GM23338 (cell line): Measurements from ENCODE around the gene FES. TPM values are rescaled to one million over a fixed set of nuclear protein-coding genes. Genes with fewer than 3 reads are reported as not detected.

Experiments
- ATAC-seq: fragments of 200-7000 bp; cut with Tn5 transposase; 3 replicates; pipeline ENCODE4 v1.9.1; 2020
- DNase-seq: peaks from one replicate; pipeline ENCODE4 v3.0.0-alpha.2; 2015; ENCODE audit warnings: low spot score
- H2AFZ ChIP-seq: fragments of 200-600 bp; sonication (generic); 2 replicates; pipeline ENCODE4 v1.8.0; 2016; ENCODE audit warnings: antibody characterized with exemption, mild to moderate bottlenecking, moderate library complexity
- H3F3A ChIP-seq: fragments of 200-600 bp; sonication (generic); replicated peaks from 2 replicates; pipeline ENCODE4 v1.8.0; 2017; ENCODE audit warnings: antibody characterized with exemption, mixed run types, low read depth
- H3K27ac ChIP-seq: fragments of 200-600 bp; sonication (generic); 2 replicates; pipeline ENCODE4 v1.6.1; 2016; ENCODE audit warnings: low read depth
- H3K27me3 ChIP-seq: fragments of 200-600 bp; sonication (generic); 2 replicates; pipeline ENCODE4 v1.8.0; 2016; ENCODE audit warnings: mild to moderate bottlenecking, mixed run types, moderate library complexity; ENCODE audit not compliant: insufficient read depth
- H3K36me3 ChIP-seq: fragments of 200-600 bp; sonication (generic); 2 replicates; pipeline ENCODE4 v1.8.0; 2016; ENCODE audit warnings: mild to moderate bottlenecking; ENCODE audit not compliant: insufficient read depth
- H3K4me1 ChIP-seq: fragments of 200-600 bp; sonication (generic); 2 replicates; pipeline ENCODE4 v1.8.0; 2016; ENCODE audit warnings: mild to moderate bottlenecking, moderate library complexity; ENCODE audit not compliant: insufficient read depth
- H3K4me2 ChIP-seq: fragments of 200-600 bp; sonication (generic); 2 replicates; pipeline ENCODE4 v1.7.1; 2017; ENCODE audit warnings: mixed run types
- H3K4me3 ChIP-seq: fragments of 200-600 bp; sonication (generic); 2 replicates; pipeline ENCODE4 v1.6.1; 2016; ENCODE audit warnings: mixed run types
- H3K79me2 ChIP-seq: fragments of 200-600 bp; sonication (generic); replicated peaks from 2 replicates; pipeline ENCODE4 v1.8.0; 2017; ENCODE audit warnings: mild to moderate bottlenecking; ENCODE audit not compliant: insufficient read depth
- H3K9me2 ChIP-seq: fragments of 200-600 bp; sonication (generic); 2 replicates; pipeline ENCODE4 v1.8.0; 2017; ENCODE audit not compliant: insufficient read depth
- H4K20me1 ChIP-seq: fragments of 200-600 bp; sonication (generic); replicated peaks from 2 replicates; pipeline ENCODE4 v1.8.0; 2017; ENCODE audit warnings: mild to moderate bottlenecking; ENCODE audit not compliant: insufficient read depth
- H3K27ac Mint-ChIP-seq: 2 replicates; pipeline ENCODE4 v1.8.0; 2020; ENCODE audit warnings: inconsistent platforms, mild to moderate bottlenecking, moderate library complexity, mixed read lengths
- H3K27me3 Mint-ChIP-seq: 3 replicates; pipeline ENCODE4 v1.8.0; 2022; ENCODE audit warnings: low read depth, mild to moderate bottlenecking, moderate library complexity, mixed read lengths, inconsistent platforms; ENCODE audit not compliant: insufficient read depth, poor library complexity
- H3K36me3 Mint-ChIP-seq: 3 replicates; pipeline ENCODE4 v1.8.0; 2021; ENCODE audit warnings: low read depth, mild to moderate bottlenecking, inconsistent platforms, moderate library complexity, mixed read lengths
- H3K4me1 Mint-ChIP-seq: 3 replicates; pipeline ENCODE4 v1.8.0; 2020; ENCODE audit warnings: mild to moderate bottlenecking, inconsistent platforms, mixed read lengths
- H3K4me3 Mint-ChIP-seq: 3 replicates; pipeline ENCODE4 v1.8.0; 2021; ENCODE audit warnings: moderate library complexity, mild to moderate bottlenecking, inconsistent platforms, mixed read lengths
- H3K9me3 Mint-ChIP-seq: 3 replicates; pipeline ENCODE4 v1.8.0; 2020; ENCODE audit warnings: moderate library complexity, mild to moderate bottlenecking, inconsistent platforms, mixed read lengths
- CREB1 ChIP-seq: fragments of 250-450 bp; sonication (Bioruptor Pico); IDR thresholded peaks from 2 replicates; pipeline ENCODE4 v1.5.0; 2020; ENCODE audit warnings: low read depth, mild to moderate bottlenecking, moderate library complexity
- CTCF ChIP-seq, 2 experiments: fragments of 200-600 bp in 1 of 2; sonication (generic) in 1 of 2; conservative IDR thresholded peaks; 2 replicates each; pipeline versions ENCODE4 v1.5.1 to v1.6.1; 2016 to 2017; ENCODE audit warnings: antibody characterized with exemption in 2 of 2, low read depth in 2 of 2, mild to moderate bottlenecking in 2 of 2, moderate library complexity in 1 of 2
- EZH2 ChIP-seq: fragments of 200-600 bp; sonication (generic); IDR thresholded peaks from one replicate; pipeline ENCODE4 v1.8.0; 2017; ENCODE audit warnings: antibody characterized with exemption, mild to moderate bottlenecking, low read depth; ENCODE audit not compliant: unreplicated experiment
- EZH2phosphoT487 ChIP-seq: fragments of 200-600 bp; sonication (generic); IDR thresholded peaks from one replicate; pipeline ENCODE4 v1.8.1; 2018; ENCODE audit warnings: antibody characterized with exemption; ENCODE audit not compliant: unreplicated experiment
- JUNB ChIP-seq: IDR thresholded peaks from one replicate; pipeline ENCODE4 v1.6.1; 2016; ENCODE audit warnings: antibody characterized with exemption; ENCODE audit not compliant: unreplicated experiment
- NANOG ChIP-seq: IDR thresholded peaks from 2 replicates; pipeline ENCODE4 v1.6.1; 2016; ENCODE audit warnings: antibody characterized with exemption, borderline replicate concordance
- POLR2AphosphoS5 ChIP-seq: IDR thresholded peaks from 2 replicates; pipeline ENCODE4 v1.6.1; 2016; ENCODE audit warnings: antibody characterized with exemption, low read depth
- STAT1 ChIP-seq: IDR thresholded peaks from one replicate; pipeline ENCODE4 v1.6.1; 2016; ENCODE audit warnings: antibody characterized with exemption; ENCODE audit not compliant: unreplicated experiment
- ZNF114 ChIP-seq: fragments of 250-450 bp; sonication (Bioruptor Pico); IDR thresholded peaks from 2 replicates; pipeline ENCODE4 v1.5.0; 2020; ENCODE audit warnings: mild to moderate bottlenecking, moderate library complexity
- ZNF331 ChIP-seq: fragments of 250-450 bp; sonication (Bioruptor Pico); IDR thresholded peaks from 2 replicates; pipeline ENCODE4 v1.5.0; 2020; ENCODE audit warnings: low read depth, mild to moderate bottlenecking, moderate library complexity
- ZNF462 ChIP-seq: fragments of 250-450 bp; sonication (Bioruptor Pico); IDR thresholded peaks from 2 replicates; pipeline ENCODE4 v1.5.0; 2020; ENCODE audit warnings: mild to moderate bottlenecking, moderate library complexity
- polyA plus RNA-seq: library from polyadenylated mRNA; unstranded; fragments of >200 nt; fragmentation: Nextera tagmentation; extraction: Ambion mirVana; gene quantifications from 2 replicates; pipeline ENCODE4 v1.2.1, GENCODE V29; 2016
- total RNA-seq: library from RNA; depleted of rRNA; stranded (reverse); fragments of >200 nt; shearing (Covaris generic); gene quantifications from 2 replicates; pipeline ENCODE4 v1.2.3, GENCODE V29; 2014
- TF ChIP-seq, protein P1 (sequence below): IDR thresholded peaks from one replicate; pipeline ENCODE4 v1.6.1; 2018; ENCODE audit warnings: antibody characterized with exemption; ENCODE audit not compliant: unreplicated experiment
- TF ChIP-seq, protein P2 (sequence below): IDR thresholded peaks from 2 replicates; pipeline ENCODE4 v1.6.1; 2016; ENCODE audit warnings: antibody characterized with exemption

Gene FES
- total and polyA plus RNA-seq, 2 experiments from 2014 or later, result 2.7 to 14.4 TPM

- H3K9me2 ChIP-seq, result no peaks in the 10 kb centered on the region
- Mint-ChIP-seq H3K27ac (no peak overlapping the region), H3K4me1 (peaks cover 50% of the 10 kb centered on the region), H3K36me3 (no peaks in the 10 kb centered on the region), H3K27me3 (peaks cover 21% of the 10 kb centered on the region), H3K9me3 (no peaks in the 10 kb centered on the region), H3K4me3 (no peak overlapping the region; the same call in 2 of the 3 replicates)
- H3K4me3 ChIP-seq, result no peak overlapping the region
- H3K4me1 ChIP-seq, result peaks cover 35% of the 10 kb centered on the region
- no peaks in the 10 kb centered on the region for H4K20me1 ChIP-seq
- H3K27me3 ChIP-seq, result no peaks in the 10 kb centered on the region
- no peaks in the 10 kb centered on the region for H3K79me2 ChIP-seq
- H3K36me3 ChIP-seq, result no peaks in the 10 kb centered on the region
- H3K27ac ChIP-seq, result no peak overlapping the region
- no peak overlapping the region for H3K4me2 ChIP-seq
- no peak overlapping the region for H2AFZ ChIP-seq
- DNase-seq (no peak), ATAC-seq (no peak)
- H3F3A ChIP-seq, result peaks cover 19% of the 10 kb centered on the region; the same call in 1 of the 2 replicates
- no peak for TF ChIP-seq POLR2AphosphoS5
- TF ChIP-seq CTCF (conservative IDR thresholded peaks at IDR 0.05; ENCODE audit: low read depth in 2 of 2), result no peak
- TF ChIP-seq ZNF331, result no peak
- TF ChIP-seq EZH2phosphoT487, result no peak
- no peak for TF ChIP-seq STAT1
- TF ChIP-seq EZH2, result no peak
- TF ChIP-seq JUNB, result no peak
- no peak for TF ChIP-seq NANOG
- TF ChIP-seq, protein P1, sequence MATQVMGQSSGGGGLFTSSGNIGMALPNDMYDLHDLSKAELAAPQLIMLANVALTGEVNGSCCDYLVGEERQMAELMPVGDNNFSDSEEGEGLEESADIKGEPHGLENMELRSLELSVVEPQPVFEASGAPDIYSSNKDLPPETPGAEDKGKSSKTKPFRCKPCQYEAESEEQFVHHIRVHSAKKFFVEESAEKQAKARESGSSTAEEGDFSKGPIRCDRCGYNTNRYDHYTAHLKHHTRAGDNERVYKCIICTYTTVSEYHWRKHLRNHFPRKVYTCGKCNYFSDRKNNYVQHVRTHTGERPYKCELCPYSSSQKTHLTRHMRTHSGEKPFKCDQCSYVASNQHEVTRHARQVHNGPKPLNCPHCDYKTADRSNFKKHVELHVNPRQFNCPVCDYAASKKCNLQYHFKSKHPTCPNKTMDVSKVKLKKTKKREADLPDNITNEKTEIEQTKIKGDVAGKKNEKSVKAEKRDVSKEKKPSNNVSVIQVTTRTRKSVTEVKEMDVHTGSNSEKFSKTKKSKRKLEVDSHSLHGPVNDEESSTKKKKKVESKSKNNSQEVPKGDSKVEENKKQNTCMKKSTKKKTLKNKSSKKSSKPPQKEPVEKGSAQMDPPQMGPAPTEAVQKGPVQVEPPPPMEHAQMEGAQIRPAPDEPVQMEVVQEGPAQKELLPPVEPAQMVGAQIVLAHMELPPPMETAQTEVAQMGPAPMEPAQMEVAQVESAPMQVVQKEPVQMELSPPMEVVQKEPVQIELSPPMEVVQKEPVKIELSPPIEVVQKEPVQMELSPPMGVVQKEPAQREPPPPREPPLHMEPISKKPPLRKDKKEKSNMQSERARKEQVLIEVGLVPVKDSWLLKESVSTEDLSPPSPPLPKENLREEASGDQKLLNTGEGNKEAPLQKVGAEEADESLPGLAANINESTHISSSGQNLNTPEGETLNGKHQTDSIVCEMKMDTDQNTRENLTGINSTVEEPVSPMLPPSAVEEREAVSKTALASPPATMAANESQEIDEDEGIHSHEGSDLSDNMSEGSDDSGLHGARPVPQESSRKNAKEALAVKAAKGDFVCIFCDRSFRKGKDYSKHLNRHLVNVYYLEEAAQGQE, result no peak
- TF ChIP-seq, protein P2, sequence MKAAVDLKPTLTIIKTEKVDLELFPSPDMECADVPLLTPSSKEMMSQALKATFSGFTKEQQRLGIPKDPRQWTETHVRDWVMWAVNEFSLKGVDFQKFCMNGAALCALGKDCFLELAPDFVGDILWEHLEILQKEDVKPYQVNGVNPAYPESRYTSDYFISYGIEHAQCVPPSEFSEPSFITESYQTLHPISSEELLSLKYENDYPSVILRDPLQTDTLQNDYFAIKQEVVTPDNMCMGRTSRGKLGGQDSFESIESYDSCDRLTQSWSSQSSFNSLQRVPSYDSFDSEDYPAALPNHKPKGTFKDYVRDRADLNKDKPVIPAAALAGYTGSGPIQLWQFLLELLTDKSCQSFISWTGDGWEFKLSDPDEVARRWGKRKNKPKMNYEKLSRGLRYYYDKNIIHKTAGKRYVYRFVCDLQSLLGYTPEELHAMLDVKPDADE, result no peak
- TF ChIP-seq ZNF114, result no peak
- no peak for TF ChIP-seq ZNF462
- no peak for TF ChIP-seq CREB1 (CRISPR knock-in tag)
Measured at GRCh38 chr15:90837094-90837493, 47.2 kb upstream of the FES start.
